ENCODE results near the gene EPS15. TPM values are rescaled to one million over a fixed set of nuclear protein-coding genes. Genes with fewer than 3 reads are reported as not detected.
"Not testable (repeated sequence)": the region's sequence is repeated elsewhere in the genome, so short reads cannot be mapped to it uniquely, and the experiment has no call there.

The EPS15 gene
- total and polyA plus RNA-seq, 9 donors, result 21.6 to 35.7 (median 29.4) TPM

- Histone ChIP-seq H3K27me3 (ENCODE audit: control insufficient read depth, insufficient read depth, low read length) (no peaks in the 10 kb centered on the region), H3K36me3 (ENCODE audit: control insufficient read depth, insufficient read depth, low read length) (peaks cover 4% of the 10 kb centered on the region), H3K9me3 (replicated peaks; ENCODE audit: control insufficient read depth, low read depth, low read length) (no peaks in the 10 kb centered on the region), H3K4me1 (ENCODE audit: control insufficient read depth, insufficient read depth, low read length) (no peaks in the 10 kb centered on the region), H3K27ac (ENCODE audit: low read length) (no peak overlapping the region), H3K4me3 (ENCODE audit: low read length) (no peak overlapping the region)
- DNase-seq, result no peak
- WGBS (ENCODE audit: insufficient coverage), result 71% methylated on average over 1 of the region's 3 CpGs
These were observed 74.4 kb downstream of the EPS15 start for GRCh38 chr1:51444534-51445192.

- peaks cover 2% of the 10 kb centered on the region for H3K36me3 ChIP-seq (ENCODE audit: control insufficient read depth, insufficient read depth, low read length)
These were observed 75.0 kb downstream of the EPS15 start for GRCh38 chr1:51444096-51444495.

GRCh38 chr1:51443555-51443954, 75.5 kb downstream of the EPS15 start:
- no peaks in the 10 kb centered on the region for H3K27me3 ChIP-seq (ENCODE audit: control insufficient read depth, insufficient read depth, low read length)
- no CpG with 5 or more reads among the region's 5 CpGs for WGBS (ENCODE audit: insufficient coverage)
- no peak overlapping the region for H3K27ac ChIP-seq (ENCODE audit: low read length)
- peaks cover 2% of the 10 kb centered on the region for H3K36me3 ChIP-seq (ENCODE audit: control insufficient read depth, insufficient read depth, low read length)
- DNase-seq, result no peak
- H3K4me1 ChIP-seq (ENCODE audit: control insufficient read depth, insufficient read depth, low read length), result no peaks in the 10 kb centered on the region
- H3K4me3 ChIP-seq (ENCODE audit: low read length), result no peak overlapping the region
- no peaks in the 10 kb centered on the region for H3K9me3 ChIP-seq (replicated peaks; ENCODE audit: control insufficient read depth, low read depth, low read length)

More at GRCh38 chr1:51444096-51444495, 75.0 kb downstream of the EPS15 start:
- Histone ChIP-seq H3K27me3 (ENCODE audit: control insufficient read depth, insufficient read depth, low read length) (no peaks in the 10 kb centered on the region), H3K27ac (ENCODE audit: low read length) (no peak overlapping the region), H3K4me1 (ENCODE audit: control insufficient read depth, insufficient read depth, low read length) (no peaks in the 10 kb centered on the region), H3K4me3 (ENCODE audit: low read length) (no peak overlapping the region), H3K9me3 (replicated peaks; ENCODE audit: control insufficient read depth, low read depth, low read length) (no peaks in the 10 kb centered on the region)
- no CpG with 5 or more reads among the region's 1 CpG for WGBS (ENCODE audit: insufficient coverage)
- no peak for DNase-seq

- H3K27ac ChIP-seq (ENCODE audit: low read length), result no peak overlapping the region
- WGBS (ENCODE audit: insufficient coverage), result no CpG with 5 or more reads among the region's 1 CpG
- H3K27me3 ChIP-seq (ENCODE audit: control insufficient read depth, insufficient read depth, low read length), result no peaks in the 10 kb centered on the region
- DNase-seq, result no peak
- H3K9me3 ChIP-seq (replicated peaks; ENCODE audit: control insufficient read depth, low read depth, low read length), result no peaks in the 10 kb centered on the region
- peaks cover 2% of the 10 kb centered on the region for H3K36me3 ChIP-seq (ENCODE audit: control insufficient read depth, insufficient read depth, low read length)
- H3K4me3 ChIP-seq (ENCODE audit: low read length), result no peak overlapping the region
- no peaks in the 10 kb centered on the region for H3K4me1 ChIP-seq (ENCODE audit: control insufficient read depth, insufficient read depth, low read length)
These were observed 76.5 kb downstream of the EPS15 start for GRCh38 chr1:51442616-51443015.

- no peak overlapping the region for H3K27ac ChIP-seq (ENCODE audit: low read length)
- H3K9me3 ChIP-seq (replicated peaks; ENCODE audit: control insufficient read depth, low read depth, low read length), result no peaks in the 10 kb centered on the region
- H3K36me3 ChIP-seq (ENCODE audit: control insufficient read depth, insufficient read depth, low read length), result peaks cover 2% of the 10 kb centered on the region
- DNase-seq, result no peak
- H3K4me1 ChIP-seq (ENCODE audit: control insufficient read depth, insufficient read depth, low read length), result no peaks in the 10 kb centered on the region
- H3K4me3 ChIP-seq (ENCODE audit: low read length), result no peak overlapping the region
- H3K27me3 ChIP-seq (ENCODE audit: control insufficient read depth, insufficient read depth, low read length), result no peaks in the 10 kb centered on the region
These were observed 76.9 kb downstream of the EPS15 start for GRCh38 chr1:51442198-51442597.

GRCh38 chr1:51439895-51440294, 79.2 kb downstream of the EPS15 start:
- Histone ChIP-seq H3K27ac (ENCODE audit: low read length) (no peak overlapping the region), H3K27me3 (ENCODE audit: control insufficient read depth, insufficient read depth, low read length) (no peaks in the 10 kb centered on the region), H3K36me3 (ENCODE audit: control insufficient read depth, insufficient read depth, low read length) (peaks cover 2% of the 10 kb centered on the region), H3K9me3 (replicated peaks; ENCODE audit: control insufficient read depth, low read depth, low read length) (no peaks in the 10 kb centered on the region), H3K4me1 (ENCODE audit: control insufficient read depth, insufficient read depth, low read length) (no peaks in the 10 kb centered on the region), H3K4me3 (ENCODE audit: low read length) (no peak overlapping the region)
- WGBS (ENCODE audit: insufficient coverage), result no CpG with 5 or more reads among the region's 4 CpGs
- no peak for DNase-seq

- Histone ChIP-seq H3K9me3 (replicated peaks; ENCODE audit: control insufficient read depth, low read depth, low read length) (no peaks in the 10 kb centered on the region), H3K4me3 (ENCODE audit: low read length) (no peak overlapping the region), H3K36me3 (ENCODE audit: control insufficient read depth, insufficient read depth, low read length) (peaks cover 6% of the 10 kb centered on the region), H3K27me3 (ENCODE audit: control insufficient read depth, insufficient read depth, low read length) (no peaks in the 10 kb centered on the region), H3K27ac (ENCODE audit: low read length) (no peak overlapping the region), H3K4me1 (ENCODE audit: control insufficient read depth, insufficient read depth, low read length) (no peaks in the 10 kb centered on the region)
- no peak for DNase-seq
These were observed 80.0 kb downstream of the EPS15 start for GRCh38 chr1:51439053-51439452.

GRCh38 chr1:51437391-51437790, 81.7 kb downstream of the EPS15 start:
- H3K4me3 ChIP-seq (ENCODE audit: low read length); H3K27me3 ChIP-seq (ENCODE audit: control insufficient read depth, insufficient read depth, low read length); H3K27ac ChIP-seq (ENCODE audit: low read length); H3K4me1 ChIP-seq (ENCODE audit: control insufficient read depth, insufficient read depth, low read length); H3K36me3 ChIP-seq (ENCODE audit: control insufficient read depth, insufficient read depth, low read length); DNase-seq; H3K9me3 ChIP-seq (replicated peaks; ENCODE audit: control insufficient read depth, low read depth, low read length): not testable (repeated sequence)
- 92% methylated on average over 3 of the region's 6 CpGs for WGBS (ENCODE audit: insufficient coverage)

GRCh38 chr1:51435878-51436277, 83.2 kb downstream of the EPS15 start:
- Histone ChIP-seq H3K9me3 (replicated peaks; ENCODE audit: control insufficient read depth, low read depth, low read length) (no peaks in the 10 kb centered on the region), H3K4me1 (ENCODE audit: control insufficient read depth, insufficient read depth, low read length) (no peaks in the 10 kb centered on the region), H3K36me3 (ENCODE audit: control insufficient read depth, insufficient read depth, low read length) (peaks cover 5% of the 10 kb centered on the region), H3K27ac (ENCODE audit: low read length) (no peak overlapping the region), H3K4me3 (ENCODE audit: low read length) (no peak overlapping the region), H3K27me3 (ENCODE audit: control insufficient read depth, insufficient read depth, low read length) (no peaks in the 10 kb centered on the region)
- no peak for DNase-seq
- 90% methylated on average over 2 of the region's 5 CpGs for WGBS (ENCODE audit: insufficient coverage)

GRCh38 chr1:51433972-51434510, 85.0 kb downstream of the EPS15 start:
- H3K4me1 ChIP-seq (ENCODE audit: control insufficient read depth, insufficient read depth, low read length), result no peaks in the 10 kb centered on the region
- H3K4me3 ChIP-seq (ENCODE audit: low read length), result no peak overlapping the region
- WGBS (ENCODE audit: insufficient coverage), result no CpG with 5 or more reads among the region's 2 CpGs
- H3K36me3 ChIP-seq (ENCODE audit: control insufficient read depth, insufficient read depth, low read length), result peaks cover 8% of the 10 kb centered on the region
- no peak for DNase-seq
- no peaks in the 10 kb centered on the region for H3K27me3 ChIP-seq (ENCODE audit: control insufficient read depth, insufficient read depth, low read length)
- H3K27ac ChIP-seq (ENCODE audit: low read length), result peak overlapping the region; percentile 38
- H3K9me3 ChIP-seq (replicated peaks; ENCODE audit: control insufficient read depth, low read depth, low read length), result no peaks in the 10 kb centered on the region
